Stimulated activated CD4-positive, alpha-beta T cell treated with anti-CD3 and anti-CD28 coated beads, Interleukin-2, amount 100 ng/mL, for 48 hours (primary cell): ENCODE measurements around the gene CHCHD3.

Experiments used
- DNase-seq, 2 donors: peaks; one replicate each; pipeline ENCODE4 v3.0.0-alpha.2; 2020

CHCHD3 gene

DNA sequence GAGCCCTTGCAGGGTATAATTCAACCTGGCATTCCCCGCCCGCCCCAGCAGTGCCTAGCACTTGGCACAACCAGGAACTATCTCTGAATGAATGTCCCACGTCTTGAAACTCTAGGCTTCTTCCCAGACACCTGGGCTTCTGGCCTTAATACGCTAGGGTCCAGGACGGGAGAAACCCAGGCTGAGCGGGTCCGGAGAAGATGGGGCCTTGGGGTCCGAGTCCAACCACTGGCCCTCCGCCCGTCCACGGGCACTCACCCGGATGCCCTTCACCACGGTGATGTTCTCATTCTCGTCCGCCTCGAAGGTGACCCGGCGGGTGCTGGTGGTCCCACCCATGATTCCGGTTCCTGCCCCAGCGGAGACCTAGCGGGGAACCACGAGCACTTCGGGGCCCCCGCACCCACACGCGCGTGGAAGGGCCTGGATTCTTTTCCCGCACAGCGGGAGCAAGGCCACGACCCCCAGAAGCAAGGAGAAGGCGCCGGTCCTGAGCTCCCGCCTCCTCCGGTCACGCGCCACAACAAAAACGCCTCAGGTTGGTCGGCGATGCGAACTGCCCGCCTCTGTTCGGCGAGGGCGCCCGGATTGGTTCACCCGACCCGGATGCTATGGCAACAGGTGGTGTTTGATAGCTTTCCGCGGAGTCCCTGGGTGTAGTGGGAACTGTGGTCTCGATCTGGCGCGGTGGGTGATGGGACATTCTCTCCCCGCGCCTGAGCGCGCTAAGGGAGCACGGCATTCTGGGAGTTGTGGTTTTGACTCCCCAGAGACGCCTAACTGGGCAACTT is at the start of gene CHCHD3:
Gene CHCHD3 (minus strand): TSS at position 492 of the 791 bp plus-strand sequence. CDS start 153 bp downstream, at position 339.
- peak; percentile 89 to 94 for DNase-seq

GRCh38 chr7:133130166-133130565 is 48.3 kb upstream of the CHCHD3 start:
- DNase-seq: no peak

DNA sequence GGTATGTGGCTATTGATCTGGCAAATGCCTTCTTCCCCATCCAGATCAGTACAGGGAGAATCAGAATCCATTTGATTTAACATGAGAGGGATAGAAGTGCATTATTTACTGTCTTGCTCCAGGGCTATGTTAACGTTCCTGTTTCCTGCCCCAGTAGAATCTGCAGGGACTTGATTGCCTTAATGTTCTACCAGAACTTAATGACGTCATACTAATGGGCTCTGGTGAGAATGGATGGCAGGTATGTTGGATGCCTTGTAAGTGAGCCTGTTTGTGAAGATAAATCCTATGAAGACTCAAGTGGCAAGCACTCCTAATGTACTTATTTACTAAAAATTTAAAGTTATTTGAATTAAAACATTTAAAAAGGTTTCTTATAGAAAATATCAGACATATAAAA is 44.5 kb upstream of the CHCHD3 start:
- DNase-seq: no peak

DNA sequence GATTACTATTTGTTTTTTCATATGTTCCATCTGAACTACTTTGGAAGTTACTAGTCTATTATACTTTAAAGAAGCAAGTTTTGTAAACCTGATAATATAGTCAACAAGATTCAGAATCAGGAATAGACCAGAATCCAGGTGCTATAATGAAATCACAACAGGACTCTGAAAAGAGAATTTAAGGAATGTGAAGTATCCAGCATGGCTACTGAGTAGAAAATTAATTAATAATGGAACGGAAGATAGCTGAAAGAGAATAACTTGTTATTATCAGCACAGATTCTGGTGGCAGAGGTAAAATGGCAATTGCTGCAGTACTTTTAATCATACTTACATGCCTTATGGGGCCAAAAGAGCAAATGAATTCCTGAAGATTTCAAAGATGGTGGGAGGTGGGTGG is 43.1 kb upstream of the CHCHD3 start:
- no peak for DNase-seq

- no peak for DNase-seq
Observed at GRCh38 chr7:133121175-133121844, 39.4 kb upstream of the CHCHD3 start.

DNA sequence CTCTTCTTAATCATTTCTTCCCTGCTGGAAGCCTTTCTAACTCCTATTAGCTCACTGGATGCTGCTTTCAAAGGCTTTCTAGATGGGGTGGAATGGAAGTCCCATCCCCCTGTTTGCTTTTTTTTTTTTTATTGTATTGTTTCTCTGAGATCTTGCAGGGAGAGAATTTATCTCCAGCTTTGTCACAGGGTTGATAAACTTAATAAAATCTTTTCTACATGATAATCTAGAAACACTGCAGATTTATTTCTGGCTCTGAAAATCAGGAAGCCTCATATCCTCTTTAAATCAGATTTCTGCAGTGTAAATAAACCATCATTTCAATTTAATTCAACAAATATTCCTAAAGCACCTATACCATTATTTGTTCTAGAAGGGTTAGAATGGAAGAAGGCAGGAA is 37.2 kb upstream of the CHCHD3 start:
- no peak for DNase-seq

DNA sequence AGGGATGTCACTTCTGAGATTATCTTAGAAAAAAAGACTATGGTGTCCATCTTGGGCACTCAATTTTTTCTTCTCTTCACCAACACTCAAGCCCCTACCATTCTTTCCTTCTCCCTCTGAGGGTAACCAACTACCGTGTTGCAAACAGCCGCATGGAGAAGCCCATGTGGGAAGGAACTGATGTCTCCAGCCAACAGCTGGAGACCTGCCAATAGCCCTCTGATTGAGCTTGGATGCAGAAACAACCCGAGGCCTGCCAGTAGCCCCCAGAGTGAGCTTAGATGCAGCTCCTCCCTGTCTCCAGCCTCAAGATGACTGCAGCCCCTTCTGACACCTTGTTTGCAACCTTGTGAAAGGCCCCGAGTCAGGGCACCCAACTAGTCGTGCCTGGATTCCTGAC is 36.4 kb upstream of the CHCHD3 start:
- DNase-seq: no peak

GRCh38 chr7:133117452-133117851 is 35.6 kb upstream of the CHCHD3 start:
- DNase-seq: no peak

DNA sequence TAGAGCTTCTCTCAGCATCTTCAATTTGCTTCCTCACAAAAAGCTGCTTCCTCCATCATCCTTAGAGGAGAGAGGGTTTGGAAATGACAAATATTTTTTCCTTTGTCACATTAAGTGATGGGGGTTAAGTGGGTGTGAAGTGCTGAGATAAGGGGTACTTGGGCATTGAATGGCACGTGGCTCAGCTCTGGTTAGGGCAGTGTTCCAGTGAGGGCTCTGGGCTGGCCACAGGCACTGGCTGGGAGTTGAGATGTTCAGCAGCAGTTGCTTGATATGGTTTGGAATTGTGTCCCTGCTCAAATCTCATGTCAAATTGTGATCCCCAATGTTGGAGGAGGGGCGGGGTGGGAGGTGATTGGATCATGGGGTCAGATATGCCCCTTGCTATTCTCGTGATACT is 33.7 kb upstream of the CHCHD3 start:
- no peak for DNase-seq

DNA sequence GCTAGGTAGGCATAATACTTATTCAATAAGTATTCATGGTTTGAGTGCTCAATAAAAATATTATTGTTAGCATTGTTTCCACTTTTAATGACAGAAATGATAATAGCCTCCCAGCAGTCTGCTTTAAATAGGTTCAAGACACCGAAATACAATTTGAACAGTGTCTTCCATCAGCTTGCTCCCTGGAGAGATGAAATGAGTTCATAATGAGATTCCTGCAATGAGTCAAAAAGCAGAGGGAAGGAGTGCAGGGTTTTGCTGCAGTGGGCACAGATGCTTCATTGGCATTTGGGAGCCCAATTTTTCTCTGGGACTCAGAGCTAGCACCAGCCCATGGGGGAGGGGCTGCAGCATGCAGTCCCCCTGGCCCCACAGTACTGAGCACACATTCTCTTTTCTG is 32.6 kb upstream of the CHCHD3 start:
- no peak for DNase-seq

GRCh38 chr7:133112976-133113375 is 31.1 kb upstream of the CHCHD3 start:
- no peak for DNase-seq

DNA sequence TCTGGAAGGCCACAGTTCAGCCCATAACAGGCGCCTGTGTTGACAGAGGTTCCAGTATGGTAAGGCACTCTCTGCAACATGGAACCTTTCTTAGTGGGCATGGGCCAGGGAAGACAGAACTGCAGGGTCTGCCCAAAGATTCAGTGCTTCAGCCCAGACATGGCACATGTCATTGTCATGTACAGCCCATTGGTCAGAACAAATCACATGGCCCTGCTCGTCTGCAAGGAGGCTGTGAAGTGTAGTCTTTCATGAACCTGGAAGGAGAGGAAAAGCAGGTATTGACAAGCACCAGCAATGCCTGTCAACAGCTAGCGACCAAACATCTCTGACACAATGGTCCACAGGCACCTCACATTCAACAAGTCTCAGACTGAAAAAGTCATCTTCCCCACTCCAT is 30.4 kb upstream of the CHCHD3 start:
- DNase-seq: no peak

GRCh38 chr7:133110312-133110711 is 28.4 kb upstream of the CHCHD3 start:
- DNase-seq: no peak

DNA sequence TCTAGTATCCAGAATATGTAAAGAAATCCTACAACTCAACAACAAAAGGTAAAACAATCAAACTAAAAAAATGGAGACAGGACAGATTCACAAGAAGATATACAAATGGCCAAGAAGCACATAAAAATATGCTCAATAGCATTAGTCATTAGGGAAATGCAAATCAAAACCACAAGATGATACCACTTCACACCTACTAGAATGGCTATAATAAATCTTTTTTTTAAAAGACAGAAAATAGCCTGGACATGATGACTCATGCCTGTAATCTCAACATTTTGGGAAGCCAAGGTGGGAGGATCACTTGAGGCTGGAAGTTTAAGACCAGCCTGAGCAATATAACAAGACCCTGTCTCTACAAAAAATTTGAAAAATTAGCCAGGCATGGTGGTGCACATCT is 27.9 kb upstream of the CHCHD3 start:
- no peak for DNase-seq

DNA sequence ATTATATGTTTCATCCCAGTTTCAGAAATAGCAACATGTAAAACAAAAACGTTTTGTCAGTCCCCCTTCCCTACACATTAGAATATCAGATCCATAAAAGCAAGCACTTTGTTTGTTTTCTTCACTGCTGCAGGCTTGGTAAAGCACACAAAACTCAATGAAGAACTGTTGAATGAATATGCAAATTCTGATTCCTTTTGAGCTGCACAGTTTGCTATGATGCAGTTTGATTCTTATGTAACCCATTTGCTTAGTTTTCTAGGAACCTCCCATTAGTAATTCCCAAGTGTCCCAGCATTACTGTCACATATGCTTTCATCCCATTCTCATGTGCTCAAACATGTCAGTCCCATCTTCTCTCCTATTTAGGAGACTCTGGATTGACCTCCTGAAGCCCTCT is 26.1 kb upstream of the CHCHD3 start:
- DNase-seq: no peak

DNA sequence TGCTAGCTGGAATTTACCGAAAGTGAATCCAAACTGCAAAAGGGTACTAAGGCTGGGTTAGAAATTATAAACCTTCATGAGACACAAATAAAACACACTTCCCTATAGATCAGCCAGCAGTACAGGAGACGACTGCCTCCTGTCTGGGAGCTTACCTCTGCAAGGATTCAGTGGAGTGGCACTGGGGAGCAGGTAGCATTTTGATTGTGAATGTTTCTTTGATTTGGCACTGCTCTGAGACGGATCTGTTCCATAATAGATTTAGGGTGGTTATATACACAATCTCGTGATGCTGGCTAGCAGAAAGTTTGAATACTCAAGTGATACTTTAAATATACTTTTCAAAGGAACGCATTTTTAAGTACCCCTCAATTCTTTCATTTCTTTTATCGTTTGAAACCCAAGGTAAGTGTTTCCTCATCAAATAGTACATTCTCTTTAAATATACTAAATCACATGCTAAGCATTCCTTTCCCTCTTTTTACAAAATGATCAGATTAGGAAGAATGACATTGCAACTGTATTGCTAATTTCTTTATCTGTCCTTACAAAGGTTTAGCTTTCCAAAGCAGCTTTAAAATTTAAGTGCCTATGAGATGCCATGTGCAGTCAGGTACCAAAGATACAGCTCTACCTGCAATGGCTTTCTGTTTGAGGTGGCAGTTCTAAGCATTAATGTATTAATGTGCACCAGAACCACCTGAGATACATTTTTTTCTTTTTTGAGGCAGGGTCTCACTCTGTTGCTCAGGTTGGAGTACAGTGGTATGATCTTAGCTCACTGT is 20.6 kb upstream of the CHCHD3 start:
- no peak for DNase-seq

- DNase-seq: no peak
Observed at GRCh38 chr7:133099633-133100286, 17.9 kb upstream of the CHCHD3 start.

DNA sequence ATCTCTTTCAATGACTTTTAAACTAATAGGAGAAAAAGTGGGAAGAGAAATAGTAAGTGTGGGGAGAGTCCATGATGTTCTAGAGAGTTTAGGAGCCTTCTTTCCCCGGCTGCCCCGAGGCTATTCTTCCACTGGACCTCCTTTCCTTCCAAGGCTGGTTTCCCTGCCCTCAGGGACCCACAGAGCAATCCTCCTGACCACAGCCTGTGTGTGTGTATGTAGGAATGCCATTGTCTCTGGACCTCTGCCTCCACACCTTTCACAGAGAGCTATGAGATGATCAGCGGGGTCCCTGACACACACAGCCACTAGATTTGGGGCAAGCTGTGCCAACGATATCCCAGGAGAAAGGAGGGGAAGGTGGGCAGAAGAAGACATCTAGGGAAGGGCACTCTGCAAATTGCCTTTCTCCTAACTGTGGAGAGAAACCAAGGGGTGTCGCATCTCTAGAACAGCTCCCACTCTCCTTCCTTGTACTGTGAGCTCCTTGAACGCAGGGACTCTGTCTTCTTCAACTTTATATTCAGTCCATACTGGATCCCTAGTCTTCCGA is 13.3 kb upstream of the CHCHD3 start:
- no peak for DNase-seq

GRCh38 chr7:133091943-133092464 is 10.1 kb upstream of the CHCHD3 start:
- DNase-seq: no peak

- no peak for DNase-seq
Observed at GRCh38 chr7:133082390-133082766, 488 bp upstream of the CHCHD3 start.

GRCh38 chr7:133081119-133081598 is 731 bp downstream of the CHCHD3 start:
- DNase-seq: peak in 1 of 2 donors; percentile 13

DNA sequence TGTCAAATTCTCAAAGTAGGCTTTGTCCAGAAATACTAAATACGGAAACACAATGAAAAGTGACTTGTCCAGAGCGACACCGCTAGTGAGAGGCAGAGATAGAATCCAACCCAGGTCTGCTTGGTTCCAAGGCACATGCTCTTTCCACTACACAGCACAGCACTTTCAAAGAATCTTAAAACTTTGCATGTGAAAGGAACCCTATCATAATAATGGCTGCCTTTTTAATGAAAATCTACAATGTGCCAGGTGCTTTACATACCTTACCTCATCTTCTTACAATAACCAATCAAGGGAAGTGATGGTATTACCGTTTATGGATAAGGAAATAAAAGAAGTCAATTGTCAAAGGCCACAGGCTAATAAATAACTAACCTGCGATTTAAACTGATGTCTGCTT is 2.6 kb downstream of the CHCHD3 start:
- no peak for DNase-seq

- DNase-seq: no peak
Observed at GRCh38 chr7:133077394-133077793, 4.5 kb downstream of the CHCHD3 start.
